Hepatocyte (in vitro differentiated cells): ENCODE results near the gene SLC1A2.

Source experiments
- CTCF ChIP-seq: fragments of 200-600 bp; sonication (generic); IDR thresholded peaks from 2 replicates; pipeline ENCODE4 v1.5.1; 2016; ENCODE audit warnings: antibody characterized with exemption, mild to moderate bottlenecking; ENCODE audit not compliant: poor library complexity
- EZH2 ChIP-seq: fragments of 200-600 bp; sonication (generic); IDR thresholded peaks from 2 replicates; pipeline ENCODE4 v1.6.1; 2016; ENCODE audit warnings: antibody characterized with exemption, mild to moderate bottlenecking, borderline replicate concordance
- EZH2phosphoT487 ChIP-seq: fragments of 200-600 bp; sonication (generic); IDR thresholded peaks from one replicate; pipeline ENCODE4 v1.6.1; 2018; ENCODE audit warnings: antibody characterized with exemption, mild to moderate bottlenecking, low read depth, moderate library complexity; ENCODE audit not compliant: unreplicated experiment, severe bottlenecking

- TF ChIP-seq CTCF (no peak), EZH2phosphoT487 (no peak), EZH2 (no peak)
Observed at GRCh38 chr11:35304900-35305460, 114.4 kb downstream of the SLC1A2 start.
